HEK293 (cell line): ENCODE measurements around the gene DUSP12.

Experiments
- CTCF ChIA-PET: fragments of 350-600 bp; formaldehyde crosslinking; extraction: SDS; loops from one replicate; lab custom pipeline; 2021; ENCODE audit warnings: antibody characterized with exemption; lab: Yijun Ruan, JAX
- POLR2A ChIA-PET: fragments of 300-600 bp; formaldehyde crosslinking; extraction: SDS; loops from one replicate; lab custom pipeline; 2020; ENCODE audit warnings: antibody characterized with exemption, inconsistent platforms; lab: Yijun Ruan, JAX
- H3K27ac ChIP-seq: fragments of 200-500 bp; sonication (Bioruptor generic); 2 replicates; pipeline ENCODE4 v1.5.1; 2014; ENCODE audit warnings: low read depth, low read length, control low read depth, inconsistent platforms; ENCODE audit errors: extremely low read depth
- H3K36me3 ChIP-seq, 2 experiments: fragments of 200-500 bp in 1 of 2; sonication (Bioruptor generic) in 1 of 2; 1 replicate in 1 of 2; 2 replicates in 1 of 2; pipeline ENCODE4 v1.5.1; 2014 to 2017; ENCODE audit warnings: inconsistent platforms in 2 of 2, low read length in 2 of 2; ENCODE audit not compliant: control insufficient read depth in 2 of 2, insufficient read depth in 1 of 2
- H3K4me1 ChIP-seq: fragments of 200-500 bp; sonication (Bioruptor generic); 2 replicates; pipeline ENCODE4 v1.5.1; 2014; ENCODE audit warnings: mild to moderate bottlenecking, low read length, inconsistent platforms; ENCODE audit not compliant: control insufficient read depth, insufficient read depth
- H3K4me3 ChIP-seq: 2 replicates; pipeline ENCODE4 v1.5.1; 2011; ENCODE audit warnings: low read depth, mild to moderate bottlenecking, control low read depth, low read length, moderate library complexity
- H3K9me3 ChIP-seq: fragments of 200-500 bp; sonication (Bioruptor generic); 2 replicates; pipeline ENCODE4 v1.5.1; 2014; ENCODE audit warnings: low read depth, low read length, inconsistent platforms; ENCODE audit not compliant: control insufficient read depth, insufficient read depth
- BCL11B ChIP-seq: fragments of 450-650 bp; formaldehyde crosslinking; IDR thresholded peaks from 2 replicates; pipeline ENCODE4 v1.5.1; 2016; ENCODE audit warnings: low read depth, missing biosample characterization, missing genetic modification characterization
- CTCF ChIP-seq: fragments of 450-650 bp; formaldehyde crosslinking; IDR thresholded peaks from 2 replicates; pipeline ENCODE4 v1.5.1; 2016; ENCODE audit warnings: missing biosample characterization, missing genetic modification characterization
- MYNN ChIP-seq: fragments of 450-650 bp; formaldehyde crosslinking; IDR thresholded peaks from 2 replicates; pipeline ENCODE4 v1.5.1; 2016; ENCODE audit warnings: missing biosample characterization, missing genetic modification characterization, borderline replicate concordance
- MZF1 ChIP-seq: fragments of 450-650 bp; formaldehyde crosslinking; IDR thresholded peaks from 2 replicates; pipeline ENCODE4 v1.5.1; 2017; ENCODE audit warnings: missing biosample characterization, missing genetic modification characterization, borderline replicate concordance
- ZBTB21 ChIP-seq: fragments of 450-650 bp; formaldehyde crosslinking; IDR thresholded peaks from 2 replicates; pipeline ENCODE4 v1.5.1; 2017; ENCODE audit warnings: missing biosample characterization, missing genetic modification characterization
- ZNF112 ChIP-seq: fragments of 450-650 bp; formaldehyde crosslinking; IDR thresholded peaks from 2 replicates; pipeline ENCODE4 v1.5.0; 2017; ENCODE audit warnings: missing biosample characterization, missing genetic modification characterization
- ZNF146 ChIP-seq: fragments of 450-650 bp; formaldehyde crosslinking; IDR thresholded peaks from 2 replicates; pipeline ENCODE4 v1.5.1; 2016; ENCODE audit warnings: missing biosample characterization, missing genetic modification characterization
- ZNF155 ChIP-seq: fragments of 450-650 bp; formaldehyde crosslinking; IDR thresholded peaks from 2 replicates; pipeline ENCODE4 v1.5.1; 2016; ENCODE audit warnings: missing biosample characterization, missing genetic modification characterization
- ZNF169 ChIP-seq: fragments of 450-650 bp; formaldehyde crosslinking; IDR thresholded peaks from 2 replicates; pipeline ENCODE4 v1.5.1; 2016; ENCODE audit warnings: missing biosample characterization, missing genetic modification characterization
- ZNF280C ChIP-seq: fragments of 450-650 bp; formaldehyde crosslinking; IDR thresholded peaks from 2 replicates; pipeline ENCODE4 v1.5.1; 2016; ENCODE audit warnings: missing biosample characterization, missing genetic modification characterization
- ZNF335 ChIP-seq: fragments of 450-650 bp; formaldehyde crosslinking; conservative IDR thresholded peaks from 2 replicates; pipeline ENCODE4 v1.5.1; 2016; ENCODE audit warnings: missing biosample characterization, missing genetic modification characterization
- ZNF394 ChIP-seq: fragments of 450-650 bp; formaldehyde crosslinking; IDR thresholded peaks from 2 replicates; pipeline ENCODE4 v1.5.1; 2016; ENCODE audit warnings: missing biosample characterization, missing genetic modification characterization, mild to moderate bottlenecking, moderate library complexity, borderline replicate concordance
- ZNF449 ChIP-seq: fragments of 450-650 bp; formaldehyde crosslinking; IDR thresholded peaks from 2 replicates; pipeline ENCODE4 v1.5.1; 2017; ENCODE audit warnings: missing biosample characterization, mild to moderate bottlenecking, missing genetic modification characterization, moderate library complexity
- ZNF48 ChIP-seq: fragments of 450-650 bp; formaldehyde crosslinking; IDR thresholded peaks from 2 replicates; pipeline ENCODE4 v1.5.1; 2016; ENCODE audit warnings: missing biosample characterization, missing genetic modification characterization
- ZNF529 ChIP-seq: fragments of 450-650 bp; formaldehyde crosslinking; IDR thresholded peaks from 2 replicates; pipeline ENCODE4 v1.5.1; 2017; ENCODE audit warnings: missing genetic modification characterization, missing biosample characterization; ENCODE audit not compliant: insufficient replicate concordance
- ZNF610 ChIP-seq: fragments of 450-650 bp; formaldehyde crosslinking; IDR thresholded peaks from 2 replicates; pipeline ENCODE4 v1.5.1; 2016; ENCODE audit warnings: missing biosample characterization, missing genetic modification characterization, borderline replicate concordance
- ZNF629 ChIP-seq: fragments of 450-650 bp; formaldehyde crosslinking; IDR thresholded peaks from 2 replicates; pipeline ENCODE4 v1.5.1; 2017; ENCODE audit warnings: missing biosample characterization, missing genetic modification characterization
- ZNF654 ChIP-seq: fragments of 450-650 bp; formaldehyde crosslinking; IDR thresholded peaks from 2 replicates; pipeline ENCODE4 v1.5.1; 2016; ENCODE audit warnings: low read depth, missing biosample characterization, missing genetic modification characterization
- ZNF660 ChIP-seq: fragments of 450-650 bp; IDR thresholded peaks from 2 replicates; pipeline ENCODE4 v1.5.1; 2018; ENCODE audit warnings: missing biosample characterization, mild to moderate bottlenecking, missing genetic modification characterization
- ZNF747 ChIP-seq: fragments of 450-650 bp; formaldehyde crosslinking; IDR thresholded peaks from 2 replicates; pipeline ENCODE4 v1.5.1; 2016; ENCODE audit warnings: missing biosample characterization, missing genetic modification characterization
- ZNF768 ChIP-seq: fragments of 450-650 bp; formaldehyde crosslinking; IDR thresholded peaks from 2 replicates; pipeline ENCODE4 v1.5.1; 2018; ENCODE audit warnings: missing biosample characterization, mild to moderate bottlenecking, missing genetic modification characterization
- ZNF776 ChIP-seq: fragments of 450-650 bp; formaldehyde crosslinking; IDR thresholded peaks from 2 replicates; pipeline ENCODE4 v1.5.0; 2017; ENCODE audit warnings: missing biosample characterization, missing genetic modification characterization, borderline replicate concordance
- ZNF785 ChIP-seq: fragments of 450-650 bp; formaldehyde crosslinking; IDR thresholded peaks from 2 replicates; pipeline ENCODE4 v1.5.1; 2016; ENCODE audit warnings: missing biosample characterization, missing genetic modification characterization
- ZNF843 ChIP-seq: fragments of 450-650 bp; formaldehyde crosslinking; IDR thresholded peaks from 2 replicates; pipeline ENCODE4 v1.5.1; 2016; ENCODE audit warnings: missing biosample characterization, missing genetic modification characterization
- ZSCAN30 ChIP-seq: fragments of 450-650 bp; IDR thresholded peaks from 2 replicates; pipeline ENCODE4 v1.5.1; 2018; ENCODE audit warnings: missing biosample characterization, mild to moderate bottlenecking, missing genetic modification characterization, moderate library complexity
- TF ChIP-seq, protein P1 (sequence below): fragments of 450-650 bp; formaldehyde crosslinking; IDR thresholded peaks from 2 replicates; pipeline ENCODE4 v1.5.1; 2016; ENCODE audit warnings: missing biosample characterization, missing genetic modification characterization

The DUSP12 gene

GRCh38 chr1:161791904-161792655 lies 42.5 kb downstream of the DUSP12 start (continued):
- TF ChIP-seq ZNF529 = no peak
- TF ChIP-seq ZBTB21 (tag by site-specific recombination) = no peak
- TF ChIP-seq ZNF155 (tag by site-specific recombination) = no peak
- TF ChIP-seq ZNF776 (tag by site-specific recombination) = no peak

DNA sequence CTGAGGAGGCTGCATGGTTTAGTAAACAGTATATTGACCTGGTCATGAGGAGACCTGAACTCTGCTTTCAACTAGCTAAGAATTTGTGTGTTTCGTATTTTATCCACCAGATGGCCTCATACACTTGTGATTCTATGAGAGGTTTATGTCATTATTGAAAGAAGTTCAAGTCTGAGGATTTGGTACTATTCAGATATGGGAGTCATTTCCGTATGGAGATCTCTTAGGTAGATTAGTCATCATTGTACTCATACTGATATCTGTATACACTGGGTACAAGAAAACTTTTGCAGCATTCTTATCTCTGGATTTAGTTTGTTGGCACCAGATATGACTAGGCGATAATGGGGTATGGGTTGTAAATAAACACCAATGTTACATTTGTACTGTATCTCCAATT lies 43.2 kb downstream of the DUSP12 start:
- ChIA-PET POLR2A (interaction anchor here (1.0 to 1.6 kb wide), 2 partner anchors 231 to 245 kb away, joined by 3 to 17 read pairs; partner anchors contain the start of gene OLFML2B), CTCF (interaction anchor here (0.6 to 11.4 kb wide), 42 partner anchors 8 to 802 kb away, joined by 3 to 239 read pairs (median 4); partner anchors contain the start of genes C1orf226, DUSP12 and OLFML2B)
- Histone ChIP-seq H3K4me1 (no peaks in the 10 kb centered on the region), H3K27ac (no peak overlapping the region), H3K36me3 (peaks cover 21 to 42% of the 10 kb centered on the region in 2 experiments), H3K4me3 (no peak overlapping the region), H3K9me3 (no peaks in the 10 kb centered on the region)
- TF ChIP-seq ZNF335 (tag by site-specific recombination) (no peak), ZNF629 (tag by site-specific recombination) (0 out of 2 replicates have a peak, but pooled peaks have one; percentile 25), ZNF785 (tag by site-specific recombination) (no peak), ZNF280C (tag by site-specific recombination) (no peak), BCL11B (tag by site-specific recombination) (no peak), ZNF660 (tag by site-specific recombination) (peak; percentile 77; the same call in 1 of the 2 replicates), CTCF (tag by site-specific recombination) (peak; percentile 49; the same call in 1 of the 2 replicates), ZSCAN30 (tag by site-specific recombination) (no peak), ZNF610 (tag by site-specific recombination) (no peak), ZNF654 (peak; percentile 78), ZNF169 (tag by site-specific recombination) (no peak), ZNF449 (tag by site-specific recombination) (no peak)

- peaks cover 5 to 39% of the 10 kb centered on the region in 2 experiments for H3K36me3 ChIP-seq
- H3K4me1 ChIP-seq = no peaks in the 10 kb centered on the region
- H3K27ac ChIP-seq = no peak overlapping the region
- POLR2A ChIA-PET = no interaction called here
- CTCF ChIA-PET = interaction anchor here (11.4 kb wide), 1 partner anchor 236 kb away, joined by 239 read pairs; no protein-coding TSS in a partner anchor
- no peak overlapping the region for H3K4me3 ChIP-seq
- no peaks in the 10 kb centered on the region for H3K9me3 ChIP-seq
- TF ChIP-seq ZNF394 = no peak
- no peak for TF ChIP-seq ZSCAN30 (tag by site-specific recombination)
- TF ChIP-seq ZNF843 (tag by site-specific recombination) = no peak
- TF ChIP-seq ZNF146 (tag by site-specific recombination) = no peak
- TF ChIP-seq ZNF768 (tag by site-specific recombination) = no peak
- no peak for TF ChIP-seq ZNF747 (tag by site-specific recombination)
- TF ChIP-seq MYNN (tag by site-specific recombination) = no peak
- TF ChIP-seq, protein P1, sequence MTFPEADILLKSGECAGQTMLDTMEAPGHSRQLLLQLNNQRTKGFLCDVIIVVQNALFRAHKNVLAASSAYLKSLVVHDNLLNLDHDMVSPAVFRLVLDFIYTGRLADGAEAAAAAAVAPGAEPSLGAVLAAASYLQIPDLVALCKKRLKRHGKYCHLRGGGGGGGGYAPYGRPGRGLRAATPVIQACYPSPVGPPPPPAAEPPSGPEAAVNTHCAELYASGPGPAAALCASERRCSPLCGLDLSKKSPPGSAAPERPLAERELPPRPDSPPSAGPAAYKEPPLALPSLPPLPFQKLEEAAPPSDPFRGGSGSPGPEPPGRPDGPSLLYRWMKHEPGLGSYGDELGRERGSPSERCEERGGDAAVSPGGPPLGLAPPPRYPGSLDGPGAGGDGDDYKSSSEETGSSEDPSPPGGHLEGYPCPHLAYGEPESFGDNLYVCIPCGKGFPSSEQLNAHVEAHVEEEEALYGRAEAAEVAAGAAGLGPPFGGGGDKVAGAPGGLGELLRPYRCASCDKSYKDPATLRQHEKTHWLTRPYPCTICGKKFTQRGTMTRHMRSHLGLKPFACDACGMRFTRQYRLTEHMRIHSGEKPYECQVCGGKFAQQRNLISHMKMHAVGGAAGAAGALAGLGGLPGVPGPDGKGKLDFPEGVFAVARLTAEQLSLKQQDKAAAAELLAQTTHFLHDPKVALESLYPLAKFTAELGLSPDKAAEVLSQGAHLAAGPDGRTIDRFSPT (tag by site-specific recombination) = no peak
- TF ChIP-seq MZF1 (tag by site-specific recombination) = no peak
- TF ChIP-seq ZNF48 (tag by site-specific recombination) = no peak
- TF ChIP-seq ZNF112 (tag by site-specific recombination) = no peak
Observed at GRCh38 chr1:161799792-161800191, 50.2 kb downstream of the DUSP12 start.
